GM12873 (cell line): ENCODE measurements around the gene SLAMF6.
A peak's percentile ranks its signal among the peaks of the same experiment; 100 is the strongest.

Experiments used
- CTCF ChIP-seq: IDR thresholded peaks from 2 replicates; pipeline ENCODE4 v1.5.1; 2012; ENCODE audit warnings: low read depth, mild to moderate bottlenecking, moderate library complexity, low read length, control low read depth; ENCODE audit not compliant: insufficient read depth; ENCODE audit errors: missing control alignments

SLAMF6 gene

GRCh38 chr1:160548183-160548582 lies 25.1 kb upstream of the SLAMF6 start:
- no peak for TF ChIP-seq CTCF

- TF ChIP-seq CTCF: no peak
These were observed 24.4 kb upstream of the SLAMF6 start for GRCh38 chr1:160547422-160547821.

- TF ChIP-seq CTCF: no peak
These were observed 23.9 kb upstream of the SLAMF6 start for GRCh38 chr1:160546942-160547341.

- peak; percentile 69 for TF ChIP-seq CTCF
These were observed 21.6 kb upstream of the SLAMF6 start for GRCh38 chr1:160544647-160545046.

- no peak for TF ChIP-seq CTCF
These were observed 19.4 kb upstream of the SLAMF6 start for GRCh38 chr1:160542303-160542945.

- TF ChIP-seq CTCF: no peak
These were observed 18.7 kb upstream of the SLAMF6 start for GRCh38 chr1:160541622-160542302.

- no peak for TF ChIP-seq CTCF
These were observed 17.8 kb upstream of the SLAMF6 start for GRCh38 chr1:160540859-160541233.
